IPS-NIHi7 (cell line): ENCODE measurements around the gene RRP1.
A peak's percentile ranks its signal among the peaks of the same experiment; 100 is the strongest.

Experiments
- DNase-seq: peaks from one replicate; pipeline ENCODE4 v3.0.0; 2012; ENCODE audit warnings: mixed read lengths; ENCODE audit errors: extremely low spot score

The RRP1 gene, protein sequence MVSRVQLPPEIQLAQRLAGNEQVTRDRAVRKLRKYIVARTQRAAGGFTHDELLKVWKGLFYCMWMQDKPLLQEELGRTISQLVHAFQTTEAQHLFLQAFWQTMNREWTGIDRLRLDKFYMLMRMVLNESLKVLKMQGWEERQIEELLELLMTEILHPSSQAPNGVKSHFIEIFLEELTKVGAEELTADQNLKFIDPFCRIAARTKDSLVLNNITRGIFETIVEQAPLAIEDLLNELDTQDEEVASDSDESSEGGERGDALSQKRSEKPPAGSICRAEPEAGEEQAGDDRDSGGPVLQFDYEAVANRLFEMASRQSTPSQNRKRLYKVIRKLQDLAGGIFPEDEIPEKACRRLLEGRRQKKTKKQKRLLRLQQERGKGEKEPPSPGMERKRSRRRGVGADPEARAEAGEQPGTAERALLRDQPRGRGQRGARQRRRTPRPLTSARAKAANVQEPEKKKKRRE

DNA sequence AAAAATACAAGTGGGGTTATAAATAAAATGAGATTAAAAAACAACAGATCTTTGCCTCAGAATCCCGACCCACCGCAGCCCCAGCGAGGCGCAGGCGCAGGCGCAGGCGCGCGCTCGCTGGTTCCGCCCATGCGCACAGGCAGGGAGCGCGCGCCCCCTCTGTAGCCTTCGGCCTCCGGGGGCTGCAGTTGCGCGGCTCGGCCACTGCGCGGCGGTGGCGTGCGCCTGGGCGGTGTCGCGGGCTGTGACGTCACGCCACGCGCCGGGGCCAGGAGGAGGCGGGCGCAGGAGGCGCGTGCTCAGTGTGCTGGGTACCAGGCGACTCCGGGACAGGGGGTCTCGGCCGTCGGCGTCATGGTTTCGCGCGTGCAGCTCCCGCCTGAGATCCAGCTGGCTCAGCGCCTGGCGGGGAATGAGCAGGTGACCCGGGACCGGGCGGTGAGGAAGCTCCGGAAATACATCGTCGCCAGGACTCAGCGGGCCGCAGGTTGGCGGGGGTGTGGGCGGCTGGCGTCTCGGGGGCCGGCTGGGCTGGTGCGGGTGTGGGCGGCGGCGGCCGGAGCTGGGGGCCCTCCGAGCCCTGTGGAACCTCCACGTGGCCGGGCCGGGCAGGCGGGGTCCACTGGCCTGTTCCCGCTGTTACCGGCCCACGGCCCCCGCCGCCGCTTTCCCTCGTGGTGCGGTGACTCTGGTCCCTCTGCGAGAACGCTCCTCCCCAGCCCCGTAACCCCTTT lies at the start of gene RRP1:
Gene RRP1 (plus strand): TSS at position 302 of the 734 bp plus-strand sequence. CDS start 53 bp downstream, at position 355.
- DNase-seq, result peak; percentile 97

DNA sequence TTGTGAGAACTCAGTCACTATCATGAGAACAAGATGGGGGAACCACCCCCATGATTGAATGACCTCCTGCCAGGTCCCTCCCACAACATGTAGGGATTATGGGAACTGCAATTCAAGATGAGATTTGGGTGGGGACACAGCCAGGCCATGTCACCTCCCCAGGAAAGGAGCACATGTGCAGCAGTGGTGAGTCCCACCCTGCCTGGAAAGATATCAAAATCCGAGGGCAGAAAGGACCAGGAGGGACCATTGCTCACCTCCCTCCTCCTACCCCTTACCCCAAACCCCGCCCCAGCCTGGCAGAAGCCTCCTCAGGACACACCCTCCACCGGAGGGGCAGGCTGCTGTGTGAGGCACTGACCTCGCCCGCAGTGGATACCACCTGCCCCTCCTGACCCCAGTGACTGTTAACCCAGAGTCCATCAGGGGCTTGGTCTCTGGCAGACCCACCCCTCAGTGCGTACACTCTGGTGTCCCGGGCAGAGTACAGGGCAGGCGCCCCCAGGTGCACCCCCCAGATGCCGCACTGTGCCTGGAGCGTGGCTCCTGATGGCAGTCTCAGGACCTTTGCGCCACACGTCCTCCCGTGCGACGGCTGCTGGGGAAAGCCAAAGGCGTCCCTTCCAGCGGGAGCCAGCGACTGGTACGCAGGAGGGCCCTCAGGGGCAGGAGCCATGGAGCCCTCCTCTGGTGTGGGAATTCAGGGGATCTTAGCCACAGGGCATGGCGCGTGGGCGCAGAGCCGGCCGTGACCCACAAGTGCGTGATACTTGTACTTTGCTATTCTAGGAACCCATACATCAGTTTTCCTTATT lies 49.5 kb upstream of the RRP1 start:
- peak; percentile 51 for DNase-seq

DNA sequence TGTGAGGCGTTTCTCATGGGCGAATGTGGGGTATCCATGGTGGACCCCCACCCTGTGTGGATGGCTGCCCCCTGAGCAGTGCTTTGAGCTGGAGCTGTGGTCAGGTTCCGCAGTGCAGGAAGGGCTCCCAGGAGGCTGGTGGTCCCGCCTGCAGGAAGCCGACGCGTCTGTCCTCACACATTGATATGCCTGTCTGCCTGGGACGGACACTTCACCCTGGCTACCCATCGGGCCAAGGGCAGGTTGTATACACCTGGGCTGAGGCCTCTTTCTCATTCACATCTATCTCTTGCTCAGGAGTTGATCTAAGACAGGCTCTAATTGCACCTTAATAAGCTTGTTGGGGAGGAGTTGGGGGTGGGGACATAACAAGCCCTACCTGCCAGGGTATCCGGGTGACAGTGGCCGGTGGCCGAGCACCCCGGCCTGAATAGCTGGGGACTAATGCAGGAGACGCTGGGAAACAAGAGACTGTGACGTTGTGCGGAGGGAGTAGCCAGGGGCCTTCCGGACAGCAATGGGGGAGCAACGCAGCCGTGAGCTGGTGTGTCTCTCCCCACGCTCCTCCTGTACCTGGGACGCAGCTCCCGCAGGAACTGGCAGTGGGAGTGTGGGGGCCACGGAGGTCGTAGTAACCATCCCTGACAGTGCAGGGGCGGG lies 48.8 kb upstream of the RRP1 start:
- DNase-seq, result peak; percentile 79

DNA sequence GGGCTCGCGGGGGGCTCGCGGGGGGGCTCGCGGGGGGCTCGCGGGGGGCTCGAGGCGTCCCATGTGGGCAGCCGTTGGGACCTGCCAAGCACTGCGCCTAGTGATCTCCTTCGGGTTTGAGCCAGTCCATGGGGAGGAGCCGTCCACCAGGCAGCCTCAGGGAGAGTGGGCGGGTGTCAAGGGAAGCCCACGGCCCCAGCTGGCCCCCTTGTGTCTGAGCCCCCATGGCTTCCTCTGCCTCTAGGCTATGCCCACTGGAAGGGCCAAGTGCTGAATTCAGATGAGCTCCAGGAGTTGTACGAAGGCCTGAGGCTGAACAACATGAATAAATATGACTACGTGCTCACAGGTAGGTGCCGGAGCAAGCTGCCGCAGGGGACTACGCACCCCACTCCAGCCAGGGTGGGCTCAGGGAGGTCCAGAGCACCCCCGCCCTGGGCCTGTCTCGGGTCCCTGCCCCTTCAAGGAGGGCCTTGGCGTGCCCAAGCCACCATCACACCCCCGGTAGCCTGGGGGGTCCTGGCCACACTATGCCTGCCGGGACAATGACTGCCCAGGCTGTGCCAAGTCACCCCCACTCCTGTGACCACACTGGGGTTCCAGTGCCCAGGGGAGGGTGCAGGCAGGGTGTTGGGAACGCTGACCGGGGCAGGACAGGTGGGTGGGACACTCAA lies 47.8 kb upstream of the RRP1 start:
- peak; percentile 59 for DNase-seq

DNA sequence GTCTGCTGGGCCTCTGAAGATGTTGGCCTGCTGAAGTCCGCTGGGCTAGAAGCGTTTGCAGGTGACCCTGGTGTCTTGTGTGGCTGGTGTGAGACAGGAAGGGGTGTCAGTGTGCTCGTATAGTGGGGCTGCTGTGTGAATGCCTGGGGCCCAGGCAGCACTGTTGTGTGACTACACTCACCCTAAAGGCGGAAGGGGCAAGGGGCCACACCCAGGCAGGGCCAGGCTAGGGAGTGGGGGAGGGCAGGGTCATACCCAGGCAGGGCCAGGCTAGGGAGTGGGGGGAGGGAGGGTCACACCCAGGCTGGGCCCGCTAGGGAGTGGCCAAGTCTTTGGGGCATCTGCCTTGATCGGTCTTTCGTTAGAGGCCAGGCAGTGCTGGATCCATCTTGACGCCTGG lies 45.4 kb upstream of the RRP1 start:
- DNase-seq, result no peak

DNA sequence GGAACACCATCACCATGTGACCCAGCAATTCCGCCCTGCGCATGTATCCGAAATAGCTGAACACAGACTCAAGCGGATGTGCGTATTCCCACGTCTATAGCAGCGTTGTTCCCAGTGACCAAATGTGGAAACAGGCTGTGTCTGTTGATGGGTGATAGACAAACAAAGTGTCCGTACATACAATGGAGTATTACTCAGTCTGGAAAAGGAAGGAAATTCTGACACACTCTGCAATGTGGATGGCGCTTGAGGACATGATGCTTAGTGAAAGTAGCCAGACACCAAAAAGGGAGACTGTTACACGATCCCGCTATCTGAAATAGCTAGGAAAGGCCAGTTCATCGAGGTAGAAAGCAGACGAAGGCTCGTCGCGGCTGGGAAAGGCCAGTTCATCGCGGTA lies 44.7 kb upstream of the RRP1 start:
- no peak for DNase-seq

DNA sequence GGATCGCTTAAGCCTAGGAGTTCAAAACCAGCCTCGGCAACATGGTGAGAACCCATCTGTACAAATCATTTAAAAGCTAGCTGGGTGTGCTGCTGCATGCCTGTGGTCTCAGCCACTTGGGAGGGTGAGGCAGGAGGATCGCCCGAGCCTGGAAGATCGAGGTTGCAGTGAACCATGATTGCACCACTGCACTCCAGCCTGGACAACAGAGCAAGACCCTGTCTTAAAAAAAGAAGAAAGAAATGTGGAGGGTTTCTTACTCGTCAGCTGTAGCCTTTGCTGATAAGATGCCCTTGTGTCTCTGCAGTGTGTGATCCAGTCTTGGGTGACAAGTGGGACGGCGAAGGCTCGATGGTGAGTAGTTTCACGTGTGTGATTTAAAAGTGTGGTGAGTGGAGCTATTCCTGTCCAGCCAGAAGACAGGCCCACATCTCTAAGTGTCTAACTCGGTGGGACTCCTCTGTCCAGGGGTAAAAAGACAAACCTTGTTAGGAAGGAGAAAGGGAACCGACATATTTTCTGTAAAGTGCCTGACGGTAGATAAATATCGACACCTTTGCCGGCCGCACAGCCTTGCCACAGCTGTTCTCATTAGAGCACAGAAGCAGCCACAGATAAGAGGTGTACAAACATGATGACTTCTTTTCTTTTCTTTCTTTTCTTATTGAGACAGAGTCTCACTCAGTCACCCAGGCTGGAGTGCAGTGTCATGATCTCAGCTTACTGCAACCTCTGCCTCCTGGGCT lies 43.4 kb upstream of the RRP1 start:
- DNase-seq, result no peak

DNA sequence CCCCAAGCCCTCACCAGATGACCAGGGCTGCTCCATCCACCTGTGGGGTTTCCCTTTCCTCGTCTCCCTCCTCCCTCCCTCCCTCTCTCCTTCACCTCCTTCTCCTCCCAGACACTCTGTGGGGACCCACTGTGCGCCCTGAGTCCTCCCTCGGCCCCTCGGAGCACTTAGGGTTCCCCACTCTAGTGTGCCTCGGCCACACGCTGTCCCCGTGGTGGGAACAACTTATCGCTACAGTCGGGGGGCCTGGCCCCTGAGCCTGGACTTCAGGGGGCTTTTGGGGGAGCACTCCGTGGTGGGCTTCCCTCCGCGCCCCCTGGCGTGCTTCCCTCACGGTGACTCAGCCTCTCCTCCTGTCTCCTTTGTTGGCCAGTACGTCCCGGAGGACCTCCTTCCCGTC lies 40.8 kb upstream of the RRP1 start:
- no peak for DNase-seq

DNA sequence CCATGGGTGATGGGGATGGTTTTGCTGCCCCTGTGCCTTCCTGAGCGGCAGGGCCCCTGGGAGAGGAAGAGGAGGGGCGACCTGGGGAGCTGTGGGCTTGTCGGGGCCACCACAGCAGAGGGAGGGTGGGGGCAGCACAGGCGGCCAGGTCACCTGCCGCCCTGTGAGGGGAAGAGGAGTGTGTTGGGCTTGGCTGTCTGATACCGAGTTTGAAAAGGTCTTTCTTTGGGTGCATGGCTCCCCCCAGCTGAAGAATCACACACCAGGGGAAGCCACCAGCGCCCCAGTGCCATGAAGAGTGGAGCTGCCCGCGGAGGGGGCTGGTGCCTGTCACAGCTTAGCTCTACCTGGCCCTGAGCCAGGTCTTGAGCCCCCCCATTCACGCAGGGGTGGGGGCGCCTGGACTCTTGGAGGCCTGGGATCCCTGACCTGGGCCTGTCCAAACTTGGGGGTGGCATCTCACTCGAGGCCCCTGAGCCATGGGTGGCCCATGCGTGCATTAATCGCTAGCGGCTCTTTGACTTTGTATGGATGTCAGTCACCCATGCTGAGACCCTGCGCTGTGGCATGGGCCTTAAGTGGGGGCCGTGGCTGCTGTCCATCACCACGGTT lies 39.6 kb upstream of the RRP1 start:
- no peak for DNase-seq

DNA sequence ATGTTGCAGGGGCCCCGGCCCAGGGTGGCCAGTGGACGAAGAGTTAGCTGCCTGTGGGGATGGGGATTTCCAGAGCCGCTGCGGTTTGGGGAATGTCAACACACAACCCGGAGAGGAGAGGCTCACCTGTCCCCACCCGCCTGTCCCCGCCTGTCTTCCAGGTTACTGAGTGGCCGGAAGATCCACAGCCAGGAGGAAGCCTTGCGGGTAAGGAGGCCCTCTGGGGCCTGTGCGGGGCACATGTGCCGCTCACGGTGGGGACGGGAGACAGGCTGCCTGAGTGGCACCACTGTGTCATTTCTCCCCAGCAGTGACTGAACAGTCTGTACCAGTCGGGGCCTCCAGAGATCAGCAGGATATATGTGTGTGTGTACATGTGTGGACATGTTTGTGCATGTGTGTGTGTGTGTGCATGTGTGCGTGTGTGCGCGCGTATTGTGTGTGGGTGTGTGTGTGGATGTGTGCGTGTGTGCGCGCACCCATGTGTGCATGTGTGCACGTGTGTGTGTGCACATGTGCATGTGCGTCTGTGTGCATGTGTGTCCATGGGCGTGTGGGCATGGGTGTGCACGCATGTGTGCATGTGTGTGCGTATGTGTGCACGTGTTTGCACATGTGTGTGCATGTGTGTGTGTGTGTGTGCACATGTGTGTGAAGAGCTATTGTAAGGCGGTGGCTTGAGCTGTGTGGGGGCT lies 38.9 kb upstream of the RRP1 start:
- no peak for DNase-seq

DNA sequence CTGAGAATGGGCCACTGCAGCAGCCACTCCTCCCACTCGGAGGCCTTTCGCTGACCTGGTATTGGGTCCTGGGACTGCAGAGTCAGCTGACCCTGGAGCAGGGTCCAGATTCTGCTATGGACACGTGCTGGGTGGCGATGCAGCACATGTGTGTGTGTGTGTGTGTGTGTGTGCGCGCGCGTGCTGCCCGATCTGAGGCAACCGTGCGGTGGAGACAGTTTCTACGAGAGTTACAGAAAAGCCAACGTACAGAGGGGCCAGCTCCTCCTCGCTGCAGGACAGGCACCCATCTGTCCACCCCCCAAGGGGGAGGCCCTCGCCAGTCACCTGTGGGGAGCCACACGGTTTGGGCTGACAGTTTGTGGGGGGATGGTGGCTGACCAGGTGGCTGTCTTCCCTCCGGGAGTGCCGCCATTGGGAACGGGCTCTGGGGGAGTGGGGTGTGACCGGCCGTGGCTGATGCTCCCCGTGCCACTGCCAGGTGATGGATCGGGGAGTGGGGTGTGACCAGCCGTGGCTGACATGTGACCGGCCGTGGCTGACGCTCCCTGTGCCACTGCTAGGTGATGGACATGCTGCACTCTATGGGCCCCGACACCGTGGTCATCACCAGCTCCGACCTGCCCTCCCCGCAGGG lies 37.3 kb upstream of the RRP1 start:
- DNase-seq, result no peak

DNA sequence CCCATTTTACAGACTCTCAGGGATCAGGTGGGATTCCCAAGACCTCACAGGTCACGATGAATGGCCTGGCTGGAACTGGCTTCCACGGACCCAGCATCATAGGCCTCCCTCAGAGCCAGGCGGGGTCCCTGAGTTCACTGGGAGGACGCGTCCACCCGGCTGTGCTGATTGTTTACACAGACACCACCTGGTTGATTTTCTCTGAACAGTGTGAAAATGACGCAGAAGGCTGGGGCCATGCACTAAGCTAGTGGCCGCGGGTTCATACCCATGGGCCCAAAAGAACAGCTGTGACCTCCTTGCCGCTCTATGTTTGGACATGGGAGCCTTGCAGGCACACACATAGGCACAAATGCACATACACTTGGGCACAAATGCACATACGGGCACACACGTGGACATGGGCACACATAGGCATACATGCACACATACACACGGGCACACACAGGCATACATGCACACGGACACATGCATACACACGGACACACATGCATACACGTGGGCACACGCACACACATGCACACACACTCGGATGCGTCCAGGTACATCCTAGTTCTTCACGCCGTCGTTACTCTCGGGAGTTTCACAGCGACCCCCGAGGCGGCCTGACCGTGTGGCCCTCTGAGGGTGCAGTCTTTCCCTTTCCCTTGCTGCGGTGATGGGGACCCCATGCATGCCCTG lies 36.5 kb upstream of the RRP1 start:
- no peak for DNase-seq

DNA sequence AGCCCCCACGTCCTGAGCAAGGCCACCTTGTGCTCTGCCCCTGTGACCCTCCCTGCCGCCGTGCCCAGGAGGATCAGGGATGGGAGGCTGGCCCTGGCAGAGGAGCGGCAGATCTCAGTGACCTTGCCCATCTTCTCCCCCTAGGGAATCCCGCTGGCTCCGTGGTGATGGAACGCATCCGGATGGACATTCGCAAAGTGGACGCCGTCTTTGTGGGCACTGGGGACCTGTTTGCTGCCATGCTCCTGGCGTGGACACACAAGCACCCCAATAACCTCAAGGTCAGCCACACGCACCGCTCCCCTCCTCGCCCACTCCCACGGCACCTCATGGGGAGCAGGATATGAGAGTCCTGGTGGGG lies 36.0 kb upstream of the RRP1 start:
- DNase-seq, result no peak

DNA sequence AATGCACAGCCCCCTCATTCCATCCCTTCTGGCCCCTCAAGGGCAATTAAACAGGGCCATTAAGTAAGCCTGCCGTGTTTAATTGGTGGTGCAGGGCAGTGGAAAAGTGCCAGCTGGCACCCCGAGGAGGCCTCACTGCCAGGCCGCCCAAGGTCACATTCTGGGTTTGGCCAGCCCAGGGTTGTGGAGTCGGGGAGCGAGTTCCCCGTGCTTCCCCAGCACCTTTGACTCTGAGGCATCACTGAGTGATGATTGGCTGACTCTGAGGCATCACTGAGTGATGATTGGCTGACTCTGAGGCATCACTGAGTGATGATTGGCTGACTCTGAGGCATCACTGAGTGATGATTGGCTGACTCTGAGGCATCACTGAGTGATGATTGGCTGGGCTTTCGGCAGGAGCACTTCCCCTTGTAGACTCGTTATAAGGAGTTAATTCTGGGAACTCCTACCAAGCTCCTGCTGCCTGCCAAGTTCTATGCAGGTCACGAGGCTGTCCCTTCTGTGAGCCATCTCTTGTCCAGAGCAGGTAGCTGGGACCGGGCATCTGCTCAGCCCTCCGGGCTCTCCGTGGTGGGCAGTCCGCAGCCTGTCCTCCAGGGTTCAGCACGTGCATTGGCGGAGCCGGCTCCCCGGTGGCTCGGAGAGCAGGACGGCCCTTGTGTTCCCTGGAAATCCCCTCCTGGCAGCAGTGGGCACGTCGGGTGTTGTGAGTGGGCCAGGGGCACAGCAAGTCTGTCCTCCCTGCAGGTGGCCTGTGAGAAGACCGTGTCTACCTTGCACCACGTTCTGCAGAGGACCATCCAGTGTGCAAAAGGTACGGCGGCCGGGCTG lies 34.2 kb upstream of the RRP1 start:
- no peak for DNase-seq

DNA sequence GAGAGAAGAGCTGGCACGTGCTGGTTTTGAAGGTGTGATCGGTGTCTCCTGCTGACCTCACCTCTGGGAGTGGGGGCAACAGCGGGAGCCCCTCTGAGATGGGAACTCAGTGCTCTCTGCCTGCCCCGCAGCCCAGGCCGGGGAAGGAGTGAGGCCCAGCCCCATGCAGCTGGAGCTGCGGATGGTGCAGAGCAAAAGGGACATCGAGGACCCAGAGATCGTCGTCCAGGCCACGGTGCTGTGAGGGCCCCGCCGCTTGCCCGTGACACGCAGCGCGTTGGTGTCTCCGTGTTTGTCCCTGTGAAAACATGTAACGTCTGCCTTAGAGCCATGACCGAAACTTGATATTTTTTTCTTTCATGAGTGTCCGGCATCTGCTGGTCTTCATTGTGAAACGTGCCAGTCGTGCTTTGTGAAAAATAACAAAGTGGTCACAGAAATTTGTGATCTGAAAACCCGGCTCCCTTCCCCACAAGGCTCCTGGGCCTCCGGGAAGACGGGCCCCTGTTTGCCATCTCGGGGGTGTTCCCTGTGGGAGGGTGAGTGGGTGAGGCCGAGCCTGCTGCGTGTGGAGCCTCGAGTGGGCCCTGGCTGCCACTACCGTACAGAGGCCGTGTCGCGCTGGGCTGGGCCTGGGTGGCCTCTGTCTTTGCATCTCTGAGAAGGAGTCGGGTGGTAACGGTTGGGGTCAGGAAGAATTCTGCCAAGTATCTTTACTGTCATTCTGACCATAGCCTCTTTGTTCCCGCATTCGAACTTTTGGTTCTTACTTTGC lies 33.4 kb upstream of the RRP1 start:
- no peak for DNase-seq

DNA sequence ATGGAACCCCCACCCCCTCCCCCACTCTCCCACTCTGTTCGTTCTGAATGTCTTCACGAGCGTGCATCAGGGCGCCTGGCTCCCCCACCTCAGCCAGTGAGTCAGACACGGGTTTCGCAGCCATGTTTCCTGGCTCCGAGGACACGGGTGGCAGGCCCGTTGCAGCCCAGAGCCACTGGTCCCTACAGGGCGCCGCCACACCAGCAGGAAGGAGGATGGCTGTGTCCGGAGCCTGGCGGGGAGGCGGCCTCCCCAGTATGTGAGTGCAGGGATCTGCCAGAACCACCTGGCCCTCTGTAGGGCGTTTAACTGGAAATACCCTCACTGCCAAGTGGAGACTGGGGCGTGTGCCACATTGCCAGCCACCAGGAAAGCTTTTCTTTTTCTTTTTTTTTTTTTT lies 31.8 kb upstream of the RRP1 start:
- no peak for DNase-seq
